Stimulated activated CD8-positive, alpha-beta memory T cell treated with anti-CD3 and anti-CD28 coated beads, Interleukin-15, amount 100 ng/mL, for 24 hours (primary cell): ENCODE results near the gene CTSF.
"Not testable (repeated sequence)": the region's sequence is repeated elsewhere in the genome, so short reads cannot be mapped to it uniquely, and the experiment has no call there.

ENCODE experiments used
- DNase-seq: peaks from one replicate; pipeline ENCODE4 v3.0.0-alpha.2; 2020; ENCODE audit warnings: low read depth

Gene CTSF

DNA sequence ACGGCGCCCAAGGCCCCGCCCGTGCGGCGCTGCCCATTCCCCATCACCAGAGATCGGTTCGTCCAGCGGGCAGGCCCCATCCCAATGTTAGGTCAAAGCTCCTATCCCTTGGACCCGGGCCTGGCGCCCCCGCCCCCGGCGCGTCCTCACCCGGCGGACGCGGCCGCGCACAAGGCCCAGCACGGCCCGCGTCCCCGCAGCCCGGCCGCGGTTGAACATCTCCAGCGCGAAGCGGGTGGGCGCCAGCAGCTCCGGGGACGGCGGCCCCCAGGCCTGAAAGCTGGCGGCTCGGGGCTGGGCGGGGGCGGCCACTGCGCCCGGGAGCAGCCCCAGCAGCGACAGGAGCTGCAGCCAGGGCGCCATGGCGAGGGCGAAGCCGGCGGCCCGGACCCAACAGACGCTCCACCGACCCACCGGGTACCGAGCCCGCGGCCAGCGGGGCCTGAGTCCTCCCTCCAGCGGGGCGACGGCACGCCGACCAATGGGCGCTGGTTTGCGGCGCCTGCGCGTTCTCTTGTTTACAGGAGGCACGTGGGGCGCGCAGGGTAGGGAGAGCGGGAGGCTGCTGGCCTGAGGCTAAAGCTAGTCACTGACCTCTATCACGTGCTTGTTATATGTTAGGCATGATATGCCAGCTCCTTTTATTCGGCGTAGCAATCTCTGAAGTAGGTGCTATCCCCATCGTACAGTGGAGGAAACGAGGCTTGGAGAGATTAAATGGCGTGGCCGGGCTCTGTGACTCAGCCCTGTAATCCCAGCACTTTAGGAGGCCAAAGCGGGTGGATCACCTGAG lies at the start of gene CTSF:
TSS of gene CTSF (minus strand) at position 483 of the 793 bp plus-strand sequence. CDS start at position 363, 120 bp downstream.
- DNase-seq: peak; percentile 53

DNA sequence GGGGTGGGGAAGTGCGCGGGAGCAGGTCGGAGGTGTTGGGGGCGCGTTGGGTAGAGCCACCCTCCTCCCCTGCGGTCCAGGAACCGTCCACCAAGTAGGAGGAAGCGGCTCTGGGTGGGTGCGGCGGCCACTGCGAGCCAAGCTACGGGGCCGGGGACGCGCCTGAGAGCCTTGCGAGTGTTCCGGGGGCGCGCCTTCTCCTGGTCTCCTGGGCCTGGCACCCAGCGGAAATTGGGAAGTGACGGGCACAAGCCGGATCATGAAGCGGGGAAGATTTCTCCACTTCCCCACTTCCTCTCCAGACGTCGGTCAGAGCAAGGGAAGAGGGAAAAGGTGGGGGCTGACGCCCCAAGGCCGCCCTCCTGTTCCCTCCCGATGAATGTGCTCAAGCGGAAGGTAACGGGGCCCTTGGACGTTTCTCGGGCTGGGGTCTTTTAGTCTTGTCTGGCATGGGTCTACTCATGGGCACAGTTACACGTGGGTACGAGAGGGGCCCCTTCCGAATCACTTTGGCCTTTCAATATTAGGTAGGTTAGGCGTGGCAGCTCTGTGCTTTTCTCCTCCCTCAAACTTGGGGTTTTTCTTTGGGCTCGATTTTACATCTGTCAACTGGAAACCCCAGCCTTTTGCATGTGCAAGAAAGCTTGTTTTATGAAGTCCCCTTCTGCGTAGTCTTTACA lies 48.9 kb upstream of the CTSF start:
- no peak for DNase-seq

DNA sequence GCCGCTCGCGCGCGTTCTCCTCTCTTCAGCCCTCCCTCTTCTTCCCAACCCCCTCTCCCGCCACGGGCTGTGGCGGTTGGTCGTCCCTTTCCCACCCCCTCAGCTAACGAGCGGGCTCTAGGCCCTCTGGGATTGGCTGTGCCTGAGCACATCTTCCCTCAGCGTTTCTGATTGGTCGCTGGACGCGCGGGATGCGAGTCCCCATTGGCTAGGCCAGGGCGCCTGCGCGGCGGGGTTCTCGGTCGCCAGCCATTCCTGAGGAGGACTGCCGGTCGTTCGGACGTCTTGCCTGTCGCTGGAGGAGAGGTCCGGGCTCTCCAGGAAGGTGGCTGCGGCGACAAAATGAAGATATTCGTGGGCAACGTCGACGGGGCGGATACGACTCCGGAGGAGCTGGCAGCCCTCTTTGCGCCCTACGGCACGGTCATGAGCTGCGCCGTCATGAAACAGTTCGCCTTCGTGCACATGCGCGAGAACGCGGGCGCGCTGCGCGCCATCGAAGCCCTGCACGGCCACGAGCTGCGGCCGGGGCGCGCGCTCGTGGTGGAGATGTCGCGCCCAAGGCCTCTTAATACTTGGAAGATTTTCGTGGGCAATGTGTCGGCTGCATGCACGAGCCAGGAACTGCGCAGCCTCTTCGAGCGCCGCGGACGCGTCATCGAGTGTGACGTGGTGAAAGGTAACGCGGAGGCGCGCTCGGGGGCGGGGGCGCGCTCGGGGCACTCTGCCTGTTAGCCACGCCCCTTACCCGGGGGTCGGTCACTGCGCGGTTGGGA lies 48.2 kb upstream of the CTSF start, which contains the start of gene RBM14:
TSS of gene RBM14 (plus strand) at position 252 of the 776 bp plus-strand sequence. CDS start at position 343, 91 bp downstream.
- peak; percentile 95 for DNase-seq

DNA sequence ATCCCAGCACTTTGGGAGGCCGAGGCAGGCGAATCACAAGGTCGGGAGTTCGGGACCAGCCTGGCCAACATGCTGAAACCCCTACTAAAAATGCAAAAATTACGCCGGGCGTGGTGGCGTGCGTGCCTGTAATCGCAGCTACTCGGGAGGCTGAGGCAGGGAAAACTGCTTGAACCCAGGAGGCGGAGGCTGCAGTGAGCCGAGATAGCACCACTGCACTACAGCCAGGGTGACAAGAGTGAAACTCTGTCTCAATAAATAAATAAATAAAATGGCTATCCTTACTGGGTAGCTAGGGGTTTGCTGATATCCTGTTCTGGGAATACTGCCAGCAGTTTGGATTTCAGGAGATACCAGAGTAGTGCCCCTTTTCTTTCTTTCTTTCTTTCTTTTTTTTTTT lies 45.7 kb upstream of the CTSF start:
- DNase-seq: no peak

DNA sequence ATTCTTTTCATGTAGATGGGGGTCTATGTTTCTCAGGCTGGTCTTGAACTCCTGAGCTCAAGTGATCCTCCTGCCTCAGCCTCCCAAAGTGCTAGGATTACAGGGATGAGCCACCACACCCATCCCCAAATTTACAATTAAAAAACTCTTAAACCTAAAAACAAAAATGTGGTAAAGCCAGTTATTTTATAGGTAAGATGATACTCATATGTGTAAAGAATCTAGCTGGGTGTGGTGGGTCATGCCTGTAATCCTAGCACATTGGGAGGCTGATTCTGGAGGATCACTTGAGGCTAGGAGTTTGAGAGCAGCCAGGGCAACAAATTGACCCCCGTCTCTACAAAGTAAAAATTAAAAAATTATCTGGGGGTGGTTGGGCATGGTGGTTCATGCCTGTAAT lies 44.1 kb upstream of the CTSF start:
- DNase-seq: no peak

DNA sequence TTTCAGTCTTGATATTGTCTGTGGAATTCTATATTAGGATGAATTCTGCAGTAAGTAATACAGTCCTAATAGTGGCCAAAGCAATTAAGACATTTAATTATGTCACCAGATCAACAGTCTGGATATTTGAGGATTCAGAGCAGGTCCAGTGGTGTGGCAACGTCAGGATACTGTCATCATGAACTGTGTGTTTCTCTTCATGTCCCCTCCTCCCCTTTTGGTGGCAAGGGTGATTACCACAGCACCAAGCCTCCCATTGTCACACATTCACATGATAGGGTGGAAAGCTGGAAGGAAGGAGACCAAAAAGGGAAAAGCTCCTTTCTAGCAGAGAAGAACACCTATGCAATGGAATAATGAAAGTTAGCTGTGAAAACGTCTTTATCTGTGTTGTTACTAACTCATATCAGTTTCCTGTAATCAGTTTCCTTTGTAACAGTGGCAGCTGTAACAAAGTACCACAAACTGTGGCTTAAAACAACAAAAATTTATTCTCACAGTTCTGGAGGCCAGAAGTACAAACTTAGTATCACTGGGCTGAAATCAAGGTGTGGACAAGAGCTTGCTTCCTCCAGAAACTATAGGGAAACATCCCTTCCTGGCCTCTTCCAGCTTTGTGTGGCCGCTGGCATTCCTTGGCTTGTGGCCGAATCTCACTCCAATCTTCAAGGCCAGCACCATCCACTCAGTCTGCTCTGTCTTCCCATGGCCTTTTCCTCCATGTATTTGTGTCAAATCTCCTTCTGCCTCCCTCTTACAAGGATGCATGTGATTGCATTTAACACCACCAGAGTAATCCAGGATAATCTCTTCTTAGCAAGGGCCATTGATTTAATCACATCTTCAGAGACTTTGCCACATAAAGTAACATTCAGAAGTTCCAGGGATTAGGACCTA lies 41.6 kb upstream of the CTSF start:
- DNase-seq: no peak

DNA sequence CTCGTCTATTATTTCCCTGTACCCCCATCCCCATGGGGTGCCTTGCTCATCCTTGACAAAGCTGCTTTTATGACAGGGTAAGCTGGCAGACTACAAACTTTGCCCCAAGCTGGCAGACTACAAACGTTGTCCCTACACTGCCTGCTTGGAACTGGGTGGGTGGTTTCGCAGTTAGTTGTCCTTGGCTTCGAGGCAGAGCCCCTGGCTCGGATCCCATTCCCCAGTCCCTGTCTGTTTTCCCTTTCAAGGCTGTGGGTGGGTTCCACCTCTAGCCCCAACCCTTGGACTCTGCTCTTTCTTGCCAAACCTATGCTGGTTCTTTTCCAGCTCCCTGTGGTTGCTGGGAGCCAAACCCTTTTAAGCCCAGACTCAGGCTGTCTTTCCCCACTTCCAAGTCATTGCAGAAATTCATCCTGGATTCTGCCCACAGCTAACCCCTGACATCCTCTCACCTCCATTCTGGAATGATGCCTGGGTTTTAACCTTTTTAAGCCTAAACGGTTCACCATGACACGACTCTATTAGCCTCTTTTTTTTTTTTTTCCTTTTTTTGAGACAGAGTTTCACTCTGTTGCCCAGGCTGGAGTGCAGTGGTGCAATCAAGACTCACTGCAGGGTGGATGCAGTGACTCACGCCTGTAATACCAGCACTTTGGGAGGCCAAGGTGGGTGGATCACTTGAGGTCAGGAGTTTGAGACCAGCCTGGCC lies 38.9 kb upstream of the CTSF start:
- DNase-seq: no peak

DNA sequence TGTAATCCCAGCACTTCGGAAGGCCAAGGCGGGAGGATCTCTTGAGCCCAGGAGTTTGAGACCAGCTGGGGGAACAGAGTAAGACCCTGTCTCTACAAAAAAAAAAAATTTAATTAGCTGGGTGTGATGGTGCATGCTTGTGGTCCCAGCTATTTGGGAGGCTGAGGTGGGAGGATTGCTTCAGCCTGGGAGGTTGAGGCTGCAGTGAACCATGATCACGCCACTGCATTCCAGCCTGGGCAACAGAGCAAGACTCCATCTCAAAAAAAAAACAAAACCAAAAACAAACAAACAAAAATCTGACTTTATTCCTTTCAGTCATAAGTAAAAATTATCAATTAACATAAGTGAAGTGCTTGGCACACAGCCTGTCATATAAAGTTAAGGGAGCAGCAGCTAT lies 38.2 kb upstream of the CTSF start:
- not testable (repeated sequence) for DNase-seq

DNA sequence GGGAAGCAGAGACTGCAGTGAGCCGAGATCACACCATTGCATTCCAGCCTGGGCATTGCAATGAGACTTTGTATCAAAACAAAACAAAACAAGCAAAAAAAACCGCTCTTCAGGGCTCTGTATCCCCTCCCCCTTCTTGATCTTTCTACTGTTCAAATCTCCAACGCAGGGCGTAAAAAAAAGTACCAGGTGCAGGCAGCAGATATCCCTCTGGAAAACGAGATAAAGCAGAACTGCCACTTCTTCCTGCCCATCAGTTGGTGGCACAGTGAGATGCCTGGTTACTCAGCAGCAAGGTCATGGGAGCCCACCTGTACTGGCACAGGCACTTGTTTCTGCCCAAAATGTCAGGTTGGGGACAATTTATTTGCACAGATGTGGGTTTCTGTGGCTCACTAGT lies 35.7 kb upstream of the CTSF start:
- DNase-seq: no peak

DNA sequence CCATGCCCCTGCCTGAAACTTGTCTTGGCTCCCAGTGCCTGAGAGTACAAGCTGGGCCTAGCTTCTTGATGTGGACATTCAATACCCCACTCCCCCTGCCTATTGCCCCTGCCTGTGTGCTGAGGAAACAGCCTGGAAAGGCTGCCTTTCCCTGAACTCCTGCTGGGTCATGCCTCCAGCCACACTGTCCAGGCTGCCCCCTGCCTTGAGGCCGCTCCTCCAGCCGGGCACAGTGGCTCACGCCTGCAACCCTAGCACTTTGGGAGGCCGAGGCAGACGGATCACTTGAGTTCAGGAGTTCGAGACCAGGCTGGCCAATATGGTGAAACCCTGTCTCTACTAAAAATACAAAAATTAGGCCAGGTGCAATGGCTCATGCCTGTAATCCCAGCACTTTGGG lies 34.7 kb upstream of the CTSF start:
- no peak for DNase-seq

DNA sequence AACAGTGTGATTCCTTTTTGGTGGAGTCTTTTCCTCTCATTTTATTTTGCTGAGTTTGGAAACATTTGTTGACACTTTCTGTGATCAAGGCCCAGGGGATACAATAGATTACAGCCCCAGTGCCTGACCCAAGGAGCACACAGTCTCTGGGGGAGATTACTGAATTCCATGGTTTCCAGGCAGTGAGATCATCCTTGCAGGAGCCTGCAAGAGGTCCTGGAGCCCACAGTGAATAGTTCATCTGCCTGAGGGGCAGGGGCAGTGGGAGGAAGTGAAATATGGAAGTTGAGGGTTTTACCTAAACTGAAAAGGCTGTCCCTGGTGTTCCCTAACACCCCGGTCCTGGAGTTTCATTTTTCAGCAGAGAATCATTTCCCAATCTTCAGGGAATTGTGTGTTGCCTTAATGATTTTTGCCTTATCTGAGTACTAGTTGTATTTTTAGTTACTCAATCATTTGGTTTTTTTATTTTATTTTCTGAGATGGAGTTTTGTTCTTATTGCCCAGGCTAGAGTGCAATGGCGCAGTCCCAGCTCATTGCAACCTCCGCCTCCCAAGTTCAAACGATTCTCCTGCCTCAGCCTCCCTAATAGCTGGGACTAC lies 32.3 kb upstream of the CTSF start:
- DNase-seq: no peak

DNA sequence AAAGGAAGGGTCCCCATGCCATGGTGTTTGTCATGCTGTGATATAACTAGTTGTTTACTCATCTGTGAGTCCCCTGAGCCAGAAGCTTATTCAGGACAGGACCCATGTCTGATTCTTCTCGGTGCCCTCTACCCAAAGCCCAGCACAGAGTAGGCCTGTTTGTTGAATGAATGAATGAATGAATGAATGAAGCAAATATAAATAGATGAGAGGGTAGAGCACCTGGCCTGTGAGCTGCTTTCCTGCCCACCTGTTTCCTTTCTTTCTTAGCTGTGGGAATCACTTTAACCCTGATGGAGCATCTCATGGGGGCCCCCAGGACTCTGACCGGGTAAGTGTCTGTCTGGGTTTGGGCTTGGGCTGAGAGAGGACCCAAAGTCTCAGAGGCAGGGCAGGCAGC lies 31.8 kb upstream of the CTSF start:
- DNase-seq: no peak

DNA sequence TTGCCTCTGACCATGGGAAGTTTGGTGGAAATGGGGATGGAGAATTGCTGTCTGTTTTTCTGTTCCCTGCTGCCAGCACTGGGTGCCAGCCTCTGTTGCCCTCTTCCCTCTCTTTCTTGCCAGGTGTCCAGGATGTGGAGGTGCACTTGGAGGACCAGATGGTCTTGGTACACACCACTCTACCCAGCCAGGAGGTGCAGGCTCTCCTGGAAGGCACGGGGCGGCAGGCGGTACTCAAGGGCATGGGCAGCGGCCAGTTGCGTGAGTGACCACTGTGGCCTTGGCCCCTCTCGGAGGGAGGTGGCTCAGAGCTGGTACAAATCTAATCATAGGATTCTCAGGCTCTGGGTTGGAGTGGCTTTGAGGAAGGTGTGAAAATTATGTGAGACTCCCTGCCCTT lies 30.6 kb upstream of the CTSF start:
- no peak for DNase-seq

DNA sequence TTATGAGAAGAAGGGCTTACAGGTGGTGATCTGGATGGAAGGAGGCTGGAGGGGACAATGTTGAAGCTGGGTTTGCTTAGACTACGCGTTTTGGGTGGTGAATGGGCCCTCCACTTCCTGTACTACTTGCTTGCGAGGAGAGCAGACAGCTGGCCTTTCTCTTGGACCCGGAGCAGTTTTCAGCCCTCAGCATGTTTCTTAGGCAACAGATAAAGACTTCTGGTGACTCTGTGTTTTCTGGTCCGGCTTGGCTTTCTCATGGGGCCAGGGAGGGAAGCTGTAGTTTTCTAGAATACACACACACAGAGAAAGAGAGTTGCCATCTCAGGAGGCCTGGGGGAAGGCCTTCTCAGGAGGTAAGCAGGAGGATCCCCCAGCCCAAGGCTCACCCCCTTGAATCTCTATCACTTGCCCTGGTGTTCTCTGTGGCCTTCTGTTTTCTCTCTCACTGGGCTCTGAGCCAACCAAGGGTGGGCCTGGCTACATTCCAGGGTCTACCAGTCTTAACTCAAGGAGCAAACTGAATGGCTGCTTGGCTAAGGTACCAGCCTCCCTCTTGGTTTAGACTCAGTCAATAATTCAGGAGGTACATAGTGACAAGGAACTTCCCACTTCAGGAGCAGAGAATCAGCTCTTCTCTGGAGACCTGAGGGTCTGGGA lies 27.0 kb upstream of the CTSF start:
- no peak for DNase-seq

DNA sequence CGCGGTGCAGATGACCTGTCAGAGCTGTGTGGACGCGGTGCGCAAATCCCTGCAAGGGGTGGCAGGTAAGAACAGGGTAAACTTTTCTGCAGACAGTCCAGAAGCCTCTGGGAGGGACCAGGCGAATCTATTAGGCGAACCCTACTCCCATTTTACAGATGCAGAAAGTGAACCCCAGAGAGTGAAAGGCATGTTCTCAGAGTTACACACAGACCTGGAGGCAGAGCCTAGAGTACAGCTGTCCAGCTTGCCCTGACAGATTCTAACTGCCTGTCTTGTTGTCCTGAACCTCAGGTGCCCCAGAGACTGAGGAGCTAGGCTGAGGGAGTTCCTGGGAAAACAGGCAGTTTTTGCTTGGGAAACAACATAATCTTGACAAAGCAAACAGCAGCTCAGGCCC lies 25.2 kb upstream of the CTSF start:
- no peak for DNase-seq

DNA sequence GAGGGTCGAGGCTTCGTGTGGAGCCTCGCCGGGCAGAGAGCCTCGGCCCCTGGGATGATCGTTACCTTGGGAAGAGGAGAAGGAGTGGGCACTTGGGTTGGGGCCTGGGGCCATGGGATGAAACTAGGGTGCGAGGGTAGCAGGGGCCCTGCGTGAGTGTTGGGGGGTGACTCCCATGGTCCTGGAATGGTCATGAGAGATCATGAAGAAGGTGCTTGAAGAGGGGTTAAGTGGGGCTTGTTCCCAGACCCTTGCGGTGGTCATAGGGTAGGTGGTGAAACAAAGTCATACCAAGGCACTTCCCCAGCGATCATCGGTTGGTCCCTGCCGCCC lies 24.9 kb upstream of the CTSF start:
- no peak for DNase-seq

DNA sequence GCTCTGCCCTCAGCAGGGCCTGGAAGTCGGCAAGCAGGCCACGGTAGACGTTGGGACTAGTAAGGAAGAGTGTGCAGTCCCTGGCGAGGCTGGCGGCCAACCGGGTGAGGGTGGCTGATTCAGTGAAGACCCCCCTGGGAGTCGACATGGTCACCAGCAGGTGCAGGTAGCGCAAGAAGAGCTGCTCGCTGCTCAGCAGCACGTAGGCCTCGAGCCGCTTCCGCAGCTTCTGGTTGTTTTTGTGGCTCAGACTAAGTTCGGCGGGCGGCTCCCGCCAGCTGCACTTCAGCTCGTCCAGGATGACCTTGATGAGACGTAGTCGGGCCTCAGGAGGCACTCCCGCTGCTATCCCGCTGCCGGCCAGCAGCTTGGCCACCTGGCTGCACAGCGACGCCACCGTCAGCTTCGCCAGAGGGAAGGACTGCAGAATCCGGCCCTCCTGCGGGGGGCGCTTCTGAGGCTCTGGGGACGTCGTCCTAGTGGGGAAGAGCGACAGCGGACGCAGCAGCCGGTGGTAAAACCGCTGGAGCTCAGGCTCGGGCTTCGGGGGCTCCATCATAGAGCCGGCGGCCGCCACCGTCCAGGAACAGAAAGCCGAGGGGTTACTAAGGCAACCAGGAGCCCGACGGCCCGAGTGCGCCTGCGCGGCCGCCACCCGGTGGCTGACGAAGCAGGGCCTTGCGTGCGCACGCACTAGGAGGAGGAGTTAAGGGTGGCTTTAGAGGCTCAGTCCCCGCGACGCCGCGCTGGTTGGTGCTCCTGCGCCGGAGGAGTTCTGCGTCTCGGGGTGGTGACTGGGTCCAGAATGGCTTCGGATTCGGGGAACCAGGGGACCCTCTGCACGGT lies 24.3 kb upstream of the CTSF start, which contains the start of the genes CCDC87 and CCS:
TSS of gene CCDC87 (minus strand) at position 607 of the 846 bp plus-strand sequence. CDS start at position 559, 48 bp downstream.
TSS of gene CCS (plus strand) at position 729 of the 846 bp plus-strand sequence. CDS start at position 806, 77 bp downstream.
- DNase-seq: peak; percentile 98

DNA sequence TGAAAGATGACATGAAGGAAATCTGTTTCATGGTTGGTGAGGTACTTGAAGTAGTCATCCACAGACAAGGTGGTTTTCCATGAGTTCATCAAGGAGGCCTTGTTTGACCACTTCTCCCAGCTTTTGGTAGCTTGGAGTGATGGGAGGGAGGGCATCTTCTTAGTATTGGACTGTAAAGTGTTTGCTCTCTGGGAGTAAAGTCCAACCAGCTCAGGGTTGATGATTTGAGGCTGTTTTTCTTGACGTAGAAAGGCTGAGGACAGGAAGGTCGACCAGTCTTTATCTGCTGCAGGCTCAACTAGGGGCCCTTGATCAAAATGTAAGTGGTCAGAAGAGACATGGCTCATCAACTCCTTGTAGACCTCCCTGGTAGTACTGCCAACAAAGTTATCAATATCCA lies 22.8 kb upstream of the CTSF start:
- DNase-seq: no peak
